IPS-18a (cell line): Measurements from ENCODE around the gene LMF1.

Source experiments
- H3K27ac ChIP-seq: one replicate; pipeline ENCODE4 v1.5.1; 2013; ENCODE audit warnings: low read length
- H3K27me3 ChIP-seq: one replicate; pipeline ENCODE4 v1.6.1; 2013; ENCODE audit warnings: mild to moderate bottlenecking, low read length; ENCODE audit not compliant: control insufficient read depth, insufficient read depth
- H3K36me3 ChIP-seq: one replicate; pipeline ENCODE4 v1.6.1; 2013; ENCODE audit warnings: low read depth, low read length; ENCODE audit not compliant: control insufficient read depth
- H3K4me1 ChIP-seq: one replicate; pipeline ENCODE4 v1.6.1; 2013; ENCODE audit warnings: low read depth, low read length; ENCODE audit not compliant: control insufficient read depth
- H3K4me3 ChIP-seq: one replicate; pipeline ENCODE4 v1.5.1; 2013; ENCODE audit warnings: low read length
- H3K9ac ChIP-seq: one replicate; pipeline ENCODE4 v1.6.1; 2013; ENCODE audit warnings: mild to moderate bottlenecking, low read length, moderate library complexity
- H3K9me3 ChIP-seq: one replicate; pipeline ENCODE4 v1.6.1; 2013; ENCODE audit warnings: low read depth, low read length; ENCODE audit not compliant: control insufficient read depth

LMF1 gene

DNA sequence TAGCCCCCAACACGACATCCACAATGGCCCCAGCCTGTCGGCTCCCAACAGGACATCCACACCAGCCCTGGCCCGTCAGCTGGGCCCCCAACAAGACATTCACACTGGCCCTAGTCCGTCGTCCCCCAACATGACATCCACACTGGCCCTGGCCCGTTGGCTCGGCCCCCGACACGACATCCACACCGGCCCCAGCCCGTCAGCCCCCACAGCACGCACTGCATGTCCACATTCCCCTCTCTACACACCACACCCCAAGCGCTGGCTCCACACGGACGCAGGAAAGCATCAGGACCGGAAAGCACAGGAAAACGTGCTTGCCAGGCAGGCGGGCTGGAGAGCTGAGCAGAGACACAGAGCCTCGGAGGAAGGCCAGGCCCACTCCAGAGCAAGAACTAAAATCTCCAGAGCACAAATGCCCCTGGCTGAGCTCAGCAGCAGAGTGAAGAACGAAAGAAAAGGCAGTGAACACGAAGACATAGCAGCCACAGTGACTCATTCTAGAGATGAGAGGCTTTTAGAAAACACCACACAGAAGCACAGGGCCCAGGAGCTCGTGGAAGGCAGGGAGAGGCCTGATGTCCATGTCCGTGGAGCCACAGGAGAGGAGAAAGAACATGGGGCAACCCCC, 50.6 kb downstream of the LMF1 start:
- no peak overlapping the region for H3K4me3 ChIP-seq
- H3K9me3 ChIP-seq = no peaks in the 10 kb centered on the region
- no peaks in the 10 kb centered on the region for H3K36me3 ChIP-seq
- H3K27me3 ChIP-seq = no peaks in the 10 kb centered on the region
- H3K27ac ChIP-seq = no peak overlapping the region
- no peaks in the 10 kb centered on the region for H3K4me1 ChIP-seq
- no peak overlapping the region for H3K9ac ChIP-seq

DNA sequence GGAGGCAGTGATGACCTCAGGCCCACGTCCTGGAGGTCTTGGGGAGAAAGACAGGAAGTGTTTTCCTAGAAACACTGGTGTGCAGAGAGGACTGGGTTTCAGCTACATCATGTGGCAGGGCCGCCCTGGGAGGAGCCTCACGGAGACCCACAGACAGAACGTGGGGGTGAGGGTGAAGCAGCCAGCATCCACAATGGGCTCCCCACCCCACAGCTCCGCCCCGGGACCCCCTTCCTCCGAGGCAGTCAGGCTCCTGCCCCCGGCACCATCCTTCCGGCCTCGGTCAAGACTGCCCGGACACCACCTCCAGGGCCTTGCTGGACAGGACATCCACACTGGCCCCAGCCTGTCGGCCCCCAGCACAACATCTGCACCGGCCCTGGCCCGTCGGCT, 51.1 kb downstream of the LMF1 start:
- Histone ChIP-seq H3K36me3 (no peaks in the 10 kb centered on the region), H3K4me3 (no peak overlapping the region), H3K9me3 (no peaks in the 10 kb centered on the region), H3K27me3 (no peaks in the 10 kb centered on the region), H3K27ac (no peak overlapping the region), H3K4me1 (no peaks in the 10 kb centered on the region), H3K9ac (no peak overlapping the region)

DNA sequence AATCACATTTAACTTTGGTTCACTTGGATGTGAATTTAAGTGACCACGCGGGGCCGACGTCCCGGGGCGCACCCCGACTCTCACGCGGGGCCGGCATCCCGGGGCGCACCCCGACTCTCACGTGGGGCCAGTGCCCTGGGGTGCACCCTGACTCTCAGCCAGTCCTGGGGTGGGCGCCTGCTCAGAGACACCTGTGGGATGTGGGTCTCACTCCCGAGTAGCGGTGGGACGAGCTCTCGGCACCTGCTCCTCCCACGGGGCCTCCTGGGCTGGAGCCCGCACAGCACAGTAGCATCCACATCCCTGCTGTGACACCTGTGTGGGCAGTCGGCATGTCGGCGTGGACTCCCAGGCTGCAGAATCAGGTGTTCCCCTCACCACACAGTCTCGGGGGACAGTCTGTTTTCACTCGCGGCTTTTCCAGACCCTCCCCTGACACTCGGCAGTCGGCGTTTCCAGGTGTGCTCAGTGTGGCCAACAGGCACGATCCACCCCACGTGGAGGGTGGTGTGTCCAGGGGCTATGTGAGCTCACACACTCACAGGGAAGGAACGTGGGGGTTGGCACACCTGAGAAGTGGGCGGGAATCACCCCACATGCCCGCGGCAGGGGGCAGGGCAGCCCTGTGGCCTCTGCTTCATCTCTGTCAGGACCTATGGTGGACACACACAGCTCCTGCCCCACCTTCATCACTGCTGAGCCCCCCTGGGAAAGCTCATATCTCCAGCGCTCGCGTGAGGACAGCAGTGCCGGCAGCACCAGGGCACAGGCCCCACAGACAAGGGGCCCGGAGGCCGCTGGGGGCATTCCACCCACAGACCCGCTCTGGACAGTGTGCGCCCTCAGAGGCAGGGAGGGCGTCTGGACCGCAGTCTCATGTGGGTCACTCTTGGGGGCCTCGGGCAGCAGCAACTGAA, 51.8 kb downstream of the LMF1 start:
- Histone ChIP-seq H3K4me1 (no peaks in the 10 kb centered on the region), H3K27me3 (no peaks in the 10 kb centered on the region), H3K36me3 (no peaks in the 10 kb centered on the region), H3K9ac (no peak overlapping the region), H3K27ac (no peak overlapping the region), H3K9me3 (no peaks in the 10 kb centered on the region), H3K4me3 (no peak overlapping the region)

DNA sequence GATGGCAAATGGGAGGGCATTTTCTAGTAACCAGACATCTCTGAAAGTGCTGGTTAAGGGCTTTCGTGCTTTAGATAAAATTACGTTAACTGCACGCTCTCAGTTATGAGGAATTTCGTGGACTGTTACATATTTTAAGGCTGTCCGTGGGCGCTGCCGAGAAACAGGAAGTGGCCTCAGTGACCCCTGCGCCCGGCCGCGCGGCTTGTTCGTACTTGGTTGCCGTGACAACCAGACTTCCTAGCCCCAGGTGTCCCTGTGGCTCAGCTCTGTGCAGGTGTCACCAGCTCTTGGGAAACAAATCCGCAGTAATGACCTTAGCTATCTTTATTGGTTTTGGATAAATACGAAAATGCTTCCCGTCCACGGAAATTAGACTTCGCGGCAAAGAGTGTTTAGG, 52.7 kb downstream of the LMF1 start:
- H3K9me3 ChIP-seq = no peaks in the 10 kb centered on the region
- H3K36me3 ChIP-seq = no peaks in the 10 kb centered on the region
- no peak overlapping the region for H3K4me3 ChIP-seq
- no peak overlapping the region for H3K9ac ChIP-seq
- no peaks in the 10 kb centered on the region for H3K4me1 ChIP-seq
- H3K27ac ChIP-seq = no peak overlapping the region
- H3K27me3 ChIP-seq = no peaks in the 10 kb centered on the region

DNA sequence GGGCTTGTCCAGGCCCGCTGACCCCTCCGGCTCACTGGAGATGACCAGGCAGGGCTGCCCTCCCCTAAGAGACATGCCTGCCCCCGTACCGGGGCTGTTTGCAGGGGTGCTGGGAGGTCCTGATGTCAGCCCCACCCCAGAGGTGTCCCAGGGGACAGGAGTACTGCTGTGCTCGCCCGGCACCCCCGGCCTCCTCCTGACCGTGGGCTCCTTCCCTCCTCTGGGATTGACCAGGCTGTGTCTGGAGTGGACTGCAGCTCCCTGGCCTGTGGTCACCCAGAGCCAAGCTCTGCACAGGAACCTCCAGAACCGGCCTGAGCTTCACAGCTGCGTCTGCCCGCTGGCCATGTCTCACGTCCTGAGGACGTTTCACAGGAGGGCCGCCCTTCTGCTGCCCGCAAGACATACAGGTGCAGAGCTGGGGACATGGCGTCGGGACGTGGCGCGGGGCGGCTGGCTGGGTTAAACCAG, 53.2 kb downstream of the LMF1 start:
- Histone ChIP-seq H3K9ac (no peak overlapping the region), H3K27ac (no peak overlapping the region), H3K4me1 (no peaks in the 10 kb centered on the region), H3K36me3 (no peaks in the 10 kb centered on the region), H3K4me3 (no peak overlapping the region), H3K9me3 (no peaks in the 10 kb centered on the region), H3K27me3 (no peaks in the 10 kb centered on the region)

DNA sequence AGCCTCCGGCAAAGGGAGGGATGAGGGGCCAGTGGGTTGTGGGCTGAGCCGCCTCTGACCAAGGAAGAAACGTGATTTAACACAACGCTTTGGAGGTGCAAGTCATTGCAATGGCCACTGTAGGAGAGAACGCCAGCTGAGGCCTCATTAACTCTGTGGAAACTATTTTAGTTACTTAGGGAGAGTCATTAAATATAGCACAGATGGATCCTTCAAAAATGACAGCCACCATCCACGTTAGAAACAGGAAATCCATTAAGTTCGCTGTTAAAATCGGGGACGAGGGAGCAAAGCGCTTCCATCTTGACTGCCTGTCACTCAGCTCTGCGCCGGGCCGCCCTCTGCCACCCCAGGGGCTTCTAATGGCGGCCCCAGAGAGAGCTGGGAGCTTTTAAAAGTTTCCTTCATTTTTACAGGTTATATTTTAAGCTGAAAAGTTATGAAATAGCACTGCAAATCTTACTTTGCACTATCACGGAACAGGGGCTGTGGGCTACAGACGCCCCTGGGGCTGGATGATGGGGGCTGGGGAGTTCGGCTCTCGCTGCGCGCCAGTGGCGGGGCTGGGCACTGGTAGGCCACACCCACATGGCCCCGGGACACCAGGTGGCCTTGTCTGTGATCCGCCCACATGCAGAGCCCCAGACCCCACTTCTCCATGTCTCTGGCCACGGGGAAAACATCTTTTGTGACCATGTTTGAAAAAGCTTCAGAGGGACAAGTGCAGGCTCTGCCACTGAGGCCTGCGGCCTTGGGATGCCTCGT, 54.6 kb downstream of the LMF1 start:
- H3K27me3 ChIP-seq = no peaks in the 10 kb centered on the region
- H3K4me1 ChIP-seq = no peaks in the 10 kb centered on the region
- no peaks in the 10 kb centered on the region for H3K36me3 ChIP-seq
- no peak overlapping the region for H3K27ac ChIP-seq
- no peaks in the 10 kb centered on the region for H3K9me3 ChIP-seq
- H3K9ac ChIP-seq = no peak overlapping the region
- H3K4me3 ChIP-seq = no peak overlapping the region

DNA sequence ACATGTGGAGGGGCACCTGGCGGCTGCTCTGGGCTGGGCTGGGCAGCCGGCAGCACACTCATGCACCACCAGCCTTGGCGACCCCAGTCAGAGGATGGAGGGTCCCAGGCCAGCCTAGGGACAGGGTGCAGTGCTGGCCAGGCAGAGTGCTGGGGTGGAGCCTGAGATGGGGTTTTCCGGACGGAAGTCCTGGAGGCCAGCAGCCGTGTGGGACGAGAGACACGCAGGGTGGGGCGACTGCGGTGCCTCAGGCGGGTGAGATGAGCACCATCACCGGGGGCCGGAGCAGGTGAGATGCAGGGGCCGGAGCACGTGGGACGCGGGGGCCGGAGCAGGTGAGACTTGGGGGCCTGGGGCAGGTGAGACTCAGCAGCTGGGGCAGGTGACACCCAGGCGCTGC, 55.2 kb downstream of the LMF1 start:
- no peaks in the 10 kb centered on the region for H3K4me1 ChIP-seq
- H3K9ac ChIP-seq = no peak overlapping the region
- no peak overlapping the region for H3K27ac ChIP-seq
- H3K36me3 ChIP-seq = no peaks in the 10 kb centered on the region
- no peaks in the 10 kb centered on the region for H3K9me3 ChIP-seq
- H3K27me3 ChIP-seq = no peaks in the 10 kb centered on the region
- no peak overlapping the region for H3K4me3 ChIP-seq

DNA sequence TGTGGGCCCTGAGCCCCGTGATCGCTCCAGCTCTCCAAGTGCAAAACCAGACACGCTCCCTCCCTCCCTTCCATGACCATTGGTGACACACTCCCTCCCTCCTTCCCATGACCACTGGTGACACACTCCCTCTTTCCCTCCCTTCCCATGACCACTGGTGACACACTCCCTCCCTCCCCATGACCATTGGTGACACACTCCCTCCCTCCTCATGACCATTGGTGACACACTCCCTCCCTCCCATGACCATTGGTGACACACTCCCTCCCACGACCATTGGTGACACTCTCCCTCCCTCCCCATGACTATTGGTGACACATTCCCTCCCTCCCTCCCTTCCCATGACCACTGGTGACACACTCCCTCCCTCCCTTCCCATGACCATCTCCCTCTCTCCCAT, 56.3 kb downstream of the LMF1 start:
- H3K4me1 ChIP-seq = no peaks in the 10 kb centered on the region
- H3K4me3 ChIP-seq = no peak overlapping the region
- no peak overlapping the region for H3K9ac ChIP-seq
- H3K27ac ChIP-seq = no peak overlapping the region
- no peaks in the 10 kb centered on the region for H3K9me3 ChIP-seq
- no peaks in the 10 kb centered on the region for H3K36me3 ChIP-seq
- no peaks in the 10 kb centered on the region for H3K27me3 ChIP-seq

DNA sequence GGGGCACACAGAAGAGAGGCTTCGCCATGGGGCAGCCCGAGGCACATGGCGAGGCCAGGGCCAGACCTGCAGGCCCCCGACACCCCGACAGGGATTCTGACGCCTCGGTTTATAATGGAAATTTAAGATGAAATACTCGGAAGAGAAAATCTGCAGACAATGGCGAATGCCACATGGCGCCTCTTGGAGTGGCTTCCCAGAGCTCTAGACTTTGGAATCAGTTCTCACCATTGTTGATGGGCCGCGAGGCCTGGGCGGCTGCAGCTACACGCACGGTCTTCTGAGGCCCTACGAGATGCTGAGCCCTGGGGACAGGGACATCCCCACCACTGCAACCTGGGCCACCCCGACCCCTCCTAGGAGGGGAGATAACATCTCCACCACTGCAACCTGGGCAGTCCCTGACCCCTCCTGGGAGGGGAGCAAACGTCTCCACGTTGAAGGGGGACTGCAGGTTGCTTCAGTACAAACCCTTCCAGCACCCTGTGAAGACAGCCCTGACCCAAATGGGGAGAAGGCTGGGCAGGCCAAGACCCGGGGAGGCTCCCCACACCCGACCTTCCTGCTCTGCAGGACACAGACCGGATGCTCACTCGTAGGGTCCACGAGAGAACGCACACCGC, 56.9 kb downstream of the LMF1 start:
- H3K27ac ChIP-seq = no peak overlapping the region

DNA sequence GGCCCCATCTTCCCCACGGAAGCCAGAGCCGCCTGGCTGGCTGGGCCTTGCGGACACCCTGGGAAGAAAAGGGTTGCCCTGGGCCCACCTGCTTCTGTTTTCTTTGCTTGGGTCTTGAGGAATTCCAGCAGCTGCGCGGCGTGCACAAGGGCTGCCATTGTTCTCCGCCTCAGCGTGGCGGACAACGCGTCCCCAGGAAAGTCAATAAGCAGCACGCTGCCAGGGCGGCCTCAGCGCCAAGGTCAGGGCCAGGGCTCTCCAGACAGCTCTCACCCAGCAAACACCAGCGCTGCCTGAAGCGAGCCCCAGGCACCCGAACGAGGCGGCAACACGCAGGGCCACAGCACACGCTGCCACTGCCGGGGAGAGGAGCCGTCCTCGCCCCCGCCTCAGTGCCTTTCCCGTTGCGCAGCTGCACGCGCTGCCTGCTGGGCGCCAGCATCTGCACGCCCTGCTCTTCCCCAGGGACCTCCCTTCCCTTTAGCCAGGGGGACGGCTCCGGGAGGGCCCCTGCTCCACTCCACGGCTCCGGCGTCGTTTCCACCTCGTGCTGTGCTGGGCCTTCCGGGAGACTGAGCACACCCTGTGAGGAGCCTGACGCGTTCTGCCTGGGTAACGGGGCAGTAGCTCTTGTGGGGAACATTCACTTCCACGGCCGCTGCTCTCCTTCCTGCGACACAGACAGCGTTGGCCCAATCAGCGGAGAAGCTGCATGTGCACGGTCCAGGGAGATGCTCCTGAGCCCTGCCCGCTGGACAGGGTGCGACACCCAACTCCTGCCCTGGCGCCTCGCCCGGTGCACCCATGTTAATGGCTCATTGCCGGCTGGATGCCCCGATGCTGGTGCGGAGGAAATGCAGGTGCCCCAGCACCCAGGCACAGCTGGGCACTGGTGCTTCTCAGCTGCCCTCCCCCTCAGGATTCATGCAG, 57.8 kb downstream of the LMF1 start:
- H3K9ac ChIP-seq = no peak overlapping the region
- no peak overlapping the region for H3K27ac ChIP-seq
- no peaks in the 10 kb centered on the region for H3K4me1 ChIP-seq
- H3K36me3 ChIP-seq = no peaks in the 10 kb centered on the region
- H3K27me3 ChIP-seq = no peaks in the 10 kb centered on the region
- no peak overlapping the region for H3K4me3 ChIP-seq
- H3K9me3 ChIP-seq = no peaks in the 10 kb centered on the region

More for the DNA sequence above, 56.9 kb downstream of the LMF1 start:
- no peak overlapping the region for H3K9ac ChIP-seq
- no peaks in the 10 kb centered on the region for H3K9me3 ChIP-seq
- H3K4me3 ChIP-seq = no peak overlapping the region
- no peaks in the 10 kb centered on the region for H3K27me3 ChIP-seq
- no peaks in the 10 kb centered on the region for H3K36me3 ChIP-seq
- H3K4me1 ChIP-seq = no peaks in the 10 kb centered on the region
